A549 (cell line): ENCODE data around the gene PDK2. TPM values are rescaled to one million over a fixed set of nuclear protein-coding genes. Genes with fewer than 3 reads are reported as not detected.

Experiments
- ATAC-seq, 2 experiments: fragments of 200-7000 bp in 1 of 2; fragments of >200 bp in 1 of 2; cut with Nextera tagmentation in 1 of 2; cut with Tn5 transposase in 1 of 2; 3 replicates each; pipeline versions ENCODE4 v1.8.0 to v1.9.1; 2018 to 2020; ENCODE audit warnings: mild to moderate bottlenecking in 1 of 2, moderate library complexity in 1 of 2
- CTCF ChIA-PET: fragments of 300-600 bp; sonication (Branson Sonifier 250); formaldehyde crosslinking; extraction: SDS; loops from one replicate; lab custom pipeline; 2021; ENCODE audit warnings: antibody characterized with exemption, inconsistent platforms; lab: Yijun Ruan, JAX
- POLR2A ChIA-PET: fragments of 350-600 bp; formaldehyde crosslinking; extraction: SDS; loops from one replicate; lab custom pipeline; 2021; ENCODE audit warnings: antibody characterized with exemption, inconsistent platforms; lab: Yijun Ruan, JAX
- DNase-seq, 2 experiments: peaks; one replicate each; pipeline versions ENCODE4 v3.0.0 to v3.0.0-alpha.2; 2011 to 2016; ENCODE audit warnings: low read depth in 1 of 2, low spot score in 1 of 2
- FAIRE-seq: peaks from 2 replicates; lab custom pipeline; 2011; peaks lifted over from hg19 to GRCh38; lab: Jason Lieb, UNC
- H3K27ac ChIP-seq, 2 experiments: fragments of >200 bp; sonication (Bioruptor Twin); formaldehyde crosslinking; 3 replicates each; pipeline ENCODE4 v1.5.1; 2016 to 2017
- H3K4me1 ChIP-seq: fragments of >200 bp; sonication (Bioruptor Twin); formaldehyde crosslinking; 3 replicates; pipeline ENCODE4 v1.6.1; 2016
- H3K4me2 ChIP-seq: fragments of >200 bp; sonication (Bioruptor Twin); formaldehyde crosslinking; 3 replicates; pipeline ENCODE4 v1.6.1; 2016
- H3K4me3 ChIP-seq: fragments of >200 bp; sonication (Bioruptor Twin); formaldehyde crosslinking; 3 replicates; pipeline ENCODE4 v1.5.1; 2016
- H3K9me3 ChIP-seq: fragments of >200 bp; sonication (Bioruptor Twin); formaldehyde crosslinking; 3 replicates; pipeline ENCODE4 v1.6.1; 2016
- CBX2 ChIP-seq: fragments of 200-600 bp; sonication (generic); IDR thresholded peaks from 2 replicates; pipeline ENCODE4 v1.6.1; 2016; ENCODE audit warnings: low read depth, mild to moderate bottlenecking, borderline replicate concordance
- CHD2 ChIP-seq: fragments of 150-350 bp; IDR thresholded peaks from 2 replicates; pipeline ENCODE4 v1.6.1; 2014; ENCODE audit warnings: low read length; ENCODE audit not compliant: partially characterized antibody
- CHD4 ChIP-seq: fragments of 200-600 bp; sonication (generic); IDR thresholded peaks from 2 replicates; pipeline ENCODE4 v1.6.1; 2016; ENCODE audit warnings: antibody characterized with exemption, mild to moderate bottlenecking, borderline replicate concordance
- EHF ChIP-seq: fragments of 250-450 bp; sonication (Bioruptor Pico); IDR thresholded peaks from 2 replicates; pipeline ENCODE4 v1.5.0; 2020; ENCODE audit warnings: mild to moderate bottlenecking
- ELK1 ChIP-seq: fragments of 150-350 bp; IDR thresholded peaks from 2 replicates; pipeline ENCODE4 v1.6.1; 2014; ENCODE audit warnings: low read depth, mild to moderate bottlenecking, low read length
- FOSL2 ChIP-seq, 2 experiments: fragments of 450-650 bp in 1 of 2; fragments of >200 bp in 1 of 2; sonication (Bioruptor Twin) in 1 of 2; formaldehyde crosslinking; IDR thresholded peaks; 2 replicates each; pipeline versions ENCODE4 v1.5.0 to v1.6.1; 2016 to 2020; ENCODE audit warnings: mild to moderate bottlenecking in 1 of 2, moderate library complexity in 1 of 2
- HDAC2 ChIP-seq: fragments of 200-600 bp; sonication (generic); IDR thresholded peaks from 2 replicates; pipeline ENCODE4 v1.6.1; 2016
- HEYL ChIP-seq: fragments of 250-450 bp; sonication (Bioruptor Pico); IDR thresholded peaks from 2 replicates; pipeline ENCODE4 v1.8.0; 2021; ENCODE audit warnings: mild to moderate bottlenecking, moderate library complexity
- JUNB ChIP-seq: fragments of >200 bp; sonication (Bioruptor Twin); formaldehyde crosslinking; IDR thresholded peaks from 2 replicates; pipeline ENCODE4 v1.6.1; 2016
- NFE2L2 ChIP-seq: fragments of 150-350 bp; conservative IDR thresholded peaks from 2 replicates; pipeline ENCODE4 v1.6.1; 2014; ENCODE audit warnings: low read length
- NPAS2 ChIP-seq: fragments of 250-450 bp; sonication (Bioruptor Pico); IDR thresholded peaks from 2 replicates; pipeline ENCODE4 v1.8.0; 2022; ENCODE audit warnings: mild to moderate bottlenecking, moderate library complexity, borderline replicate concordance
- POLR2A ChIP-seq: IDR thresholded peaks from 2 replicates; pipeline ENCODE4 v1.6.1; 2012; ENCODE audit warnings: mild to moderate bottlenecking, low read length
- TP53 ChIP-seq: fragments of 250-450 bp; sonication (Bioruptor Pico); IDR thresholded peaks from 2 replicates; pipeline ENCODE4 v1.5.0; 2021; ENCODE audit warnings: mild to moderate bottlenecking, moderate library complexity
- USF2 ChIP-seq: fragments of 450-650 bp; IDR thresholded peaks from 2 replicates; pipeline ENCODE4 v1.6.1; 2014; ENCODE audit warnings: antibody characterized with exemption
- ZC3H11A ChIP-seq: fragments of 450-650 bp; IDR thresholded peaks from 2 replicates; pipeline ENCODE4 v1.6.1; 2014; ENCODE audit warnings: antibody characterized with exemption, mild to moderate bottlenecking
- WGBS: methylation state at CpG from one replicate; pipeline ENCODE4 v1.1.6; 2017; ENCODE audit errors: missing lambda C conversion rate; 5-methylcytosine and 5-hydroxymethylcytosine counted together
- polyA plus RNA-seq, 4 experiments: library from polyadenylated mRNA; depleted of rRNA in 3 of 4; stranded (reverse); fragments of >200 nt; fragmentation: RNase III in 1 of 4; extraction: RNeasy Plus Mini Kit Qiagen cat#74134 plus additional on column Dnase treatment in 1 of 4; gene quantifications; 2 replicates in 3 of 4; 3 replicates in 1 of 4; pipeline ENCODE4 v1.2.3, GENCODE V29; 2011 to 2017
- TF ChIP-seq, protein P1 (sequence below): IDR thresholded peaks from 2 replicates; pipeline ENCODE4 v1.6.1; 2012; ENCODE audit warnings: low read depth, borderline replicate concordance
- TF ChIP-seq, protein P2 (sequence below): fragments of 200-600 bp; sonication (generic); IDR thresholded peaks from 2 replicates; pipeline ENCODE4 v1.6.1; 2016; ENCODE audit warnings: antibody characterized with exemption, mild to moderate bottlenecking, moderate library complexity
- TF ChIP-seq, protein P3 (sequence below): IDR thresholded peaks from 2 replicates; pipeline ENCODE4 v1.6.1; 2012
- TF ChIP-seq, protein P4 (sequence below): IDR thresholded peaks from 2 replicates; pipeline ENCODE4 v1.6.1; 2012

Gene PDK2
- polyA plus RNA-seq, 2 of the 4 experiments (the other 2 are of a cell fraction), result 14.1 to 28.5 TPM

DNA sequence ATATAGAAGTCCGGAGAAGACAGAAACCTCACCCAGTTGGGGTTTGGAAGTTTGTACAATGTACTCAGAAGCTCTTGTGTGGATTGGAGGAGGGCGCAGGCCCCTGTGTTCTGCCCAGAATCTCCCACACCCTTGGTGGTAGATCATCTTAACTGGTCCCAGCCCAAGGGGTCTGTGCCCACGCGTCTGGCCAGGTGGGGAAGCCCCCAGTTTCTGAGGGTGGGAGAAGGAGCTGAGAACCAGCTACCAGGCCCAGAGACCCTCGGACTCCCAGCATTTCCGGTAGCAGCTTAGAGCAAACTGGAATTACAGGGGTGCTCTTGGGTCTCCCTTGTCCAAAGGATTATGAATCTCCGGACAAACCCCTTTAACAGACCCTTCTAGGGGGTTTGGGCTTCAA lies 57.6 kb downstream of the PDK2 start:
- POLR2A ChIA-PET, result interaction anchor here (0.9 to 2.2 kb wide), 6 partner anchors 8 to 61 kb away, joined by 3 to 21 read pairs (median 8); partner anchors contain the start of genes PDK2 and SGCA
- peaks cover 34% of the 10 kb centered on the region for H3K4me1 ChIP-seq
- FAIRE-seq, result no peak

GRCh38 chr17:50153650-50154575 lies 58.8 kb downstream of the PDK2 start:
- no peak overlapping the region for H3K4me2 ChIP-seq
- no peak overlapping the region for H3K4me3 ChIP-seq
- CTCF ChIA-PET, result interaction anchor here (1.1 to 60.2 kb wide), 7 partner anchors 7 to 143 kb away, joined by 3 to 1356 read pairs (median 44); partner anchors contain the start of genes PDK2 and SGCA
- no peak for FAIRE-seq
- WGBS, result 87% methylated on average over 16 of the region's 16 CpGs
- POLR2A ChIA-PET, result interaction anchor here (0.5 kb wide), 1 partner anchor 93 kb away, joined by 3 read pairs; no protein-coding TSS in a partner anchor
- peak overlapping the region in 1 of 2 experiments; percentile 96; a peak in 3 of 6 replicates for H3K27ac ChIP-seq
- peaks cover 26% of the 10 kb centered on the region for H3K4me1 ChIP-seq
- TF ChIP-seq EHF (CRISPR knock-in tag) (no peak), FOSL2 (IDR thresholded peaks at IDR 0.05) (no peak), FOSL2 (CRISPR knock-in tag; IDR thresholded peaks at IDR 0.05) (no peak), TP53 (no peak), HDAC2 (no peak), ELK1 (no peak), CHD2 (no peak), NFE2L2 (no peak), JUNB (no peak), CHD4 (no peak), HEYL (CRISPR knock-in tag) (no peak), ZC3H11A (no peak), NPAS2 (CRISPR knock-in tag) (no peak)
- TF ChIP-seq, protein P1, sequence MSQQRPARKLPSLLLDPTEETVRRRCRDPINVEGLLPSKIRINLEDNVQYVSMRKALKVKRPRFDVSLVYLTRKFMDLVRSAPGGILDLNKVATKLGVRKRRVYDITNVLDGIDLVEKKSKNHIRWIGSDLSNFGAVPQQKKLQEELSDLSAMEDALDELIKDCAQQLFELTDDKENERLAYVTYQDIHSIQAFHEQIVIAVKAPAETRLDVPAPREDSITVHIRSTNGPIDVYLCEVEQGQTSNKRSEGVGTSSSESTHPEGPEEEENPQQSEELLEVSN, result no peak
- TF ChIP-seq, protein P2, sequence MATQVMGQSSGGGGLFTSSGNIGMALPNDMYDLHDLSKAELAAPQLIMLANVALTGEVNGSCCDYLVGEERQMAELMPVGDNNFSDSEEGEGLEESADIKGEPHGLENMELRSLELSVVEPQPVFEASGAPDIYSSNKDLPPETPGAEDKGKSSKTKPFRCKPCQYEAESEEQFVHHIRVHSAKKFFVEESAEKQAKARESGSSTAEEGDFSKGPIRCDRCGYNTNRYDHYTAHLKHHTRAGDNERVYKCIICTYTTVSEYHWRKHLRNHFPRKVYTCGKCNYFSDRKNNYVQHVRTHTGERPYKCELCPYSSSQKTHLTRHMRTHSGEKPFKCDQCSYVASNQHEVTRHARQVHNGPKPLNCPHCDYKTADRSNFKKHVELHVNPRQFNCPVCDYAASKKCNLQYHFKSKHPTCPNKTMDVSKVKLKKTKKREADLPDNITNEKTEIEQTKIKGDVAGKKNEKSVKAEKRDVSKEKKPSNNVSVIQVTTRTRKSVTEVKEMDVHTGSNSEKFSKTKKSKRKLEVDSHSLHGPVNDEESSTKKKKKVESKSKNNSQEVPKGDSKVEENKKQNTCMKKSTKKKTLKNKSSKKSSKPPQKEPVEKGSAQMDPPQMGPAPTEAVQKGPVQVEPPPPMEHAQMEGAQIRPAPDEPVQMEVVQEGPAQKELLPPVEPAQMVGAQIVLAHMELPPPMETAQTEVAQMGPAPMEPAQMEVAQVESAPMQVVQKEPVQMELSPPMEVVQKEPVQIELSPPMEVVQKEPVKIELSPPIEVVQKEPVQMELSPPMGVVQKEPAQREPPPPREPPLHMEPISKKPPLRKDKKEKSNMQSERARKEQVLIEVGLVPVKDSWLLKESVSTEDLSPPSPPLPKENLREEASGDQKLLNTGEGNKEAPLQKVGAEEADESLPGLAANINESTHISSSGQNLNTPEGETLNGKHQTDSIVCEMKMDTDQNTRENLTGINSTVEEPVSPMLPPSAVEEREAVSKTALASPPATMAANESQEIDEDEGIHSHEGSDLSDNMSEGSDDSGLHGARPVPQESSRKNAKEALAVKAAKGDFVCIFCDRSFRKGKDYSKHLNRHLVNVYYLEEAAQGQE, result no peak
- TF ChIP-seq, protein P3, sequence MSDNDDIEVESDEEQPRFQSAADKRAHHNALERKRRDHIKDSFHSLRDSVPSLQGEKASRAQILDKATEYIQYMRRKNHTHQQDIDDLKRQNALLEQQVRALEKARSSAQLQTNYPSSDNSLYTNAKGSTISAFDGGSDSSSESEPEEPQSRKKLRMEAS, result no peak
- H3K9me3 ChIP-seq, result no peaks in the 10 kb centered on the region
- DNase-seq, result no peak
- no peak for ATAC-seq

More for the DNA sequence above, 57.6 kb downstream of the PDK2 start:
- 90% methylated on average over 7 of the region's 7 CpGs for WGBS
- Histone ChIP-seq H3K9me3 (no peaks in the 10 kb centered on the region), H3K27ac (peak overlapping the region; percentile 96 to 98)
- CTCF ChIA-PET, result interaction anchor here (0.5 to 60.2 kb wide), 16 partner anchors 9 to 1480 kb away, joined by 3 to 1356 read pairs (median 4); partner anchors contain the start of genes PDK2 and SGCA
- TF ChIP-seq, protein P4, sequence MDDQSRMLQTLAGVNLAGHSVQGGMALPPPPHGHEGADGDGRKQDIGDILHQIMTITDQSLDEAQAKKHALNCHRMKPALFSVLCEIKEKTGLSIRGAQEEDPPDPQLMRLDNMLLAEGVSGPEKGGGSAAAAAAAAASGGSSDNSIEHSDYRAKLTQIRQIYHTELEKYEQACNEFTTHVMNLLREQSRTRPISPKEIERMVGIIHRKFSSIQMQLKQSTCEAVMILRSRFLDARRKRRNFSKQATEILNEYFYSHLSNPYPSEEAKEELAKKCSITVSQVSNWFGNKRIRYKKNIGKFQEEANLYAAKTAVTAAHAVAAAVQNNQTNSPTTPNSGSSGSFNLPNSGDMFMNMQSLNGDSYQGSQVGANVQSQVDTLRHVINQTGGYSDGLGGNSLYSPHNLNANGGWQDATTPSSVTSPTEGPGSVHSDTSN, result no peak
- TF ChIP-seq CBX2, result no peak
- no peak for TF ChIP-seq POLR2A
- no peak for TF ChIP-seq USF2
- TF ChIP-seq, all 56 proteins: peak for 0
- H3K4me2 ChIP-seq, result peak overlapping the region; percentile 95
- no peak for ATAC-seq
- no peak for DNase-seq
- H3K4me3 ChIP-seq, result peak overlapping the region; percentile 86
